ENCODE data around the gene CDH26.

Gene CDH26

DNA sequence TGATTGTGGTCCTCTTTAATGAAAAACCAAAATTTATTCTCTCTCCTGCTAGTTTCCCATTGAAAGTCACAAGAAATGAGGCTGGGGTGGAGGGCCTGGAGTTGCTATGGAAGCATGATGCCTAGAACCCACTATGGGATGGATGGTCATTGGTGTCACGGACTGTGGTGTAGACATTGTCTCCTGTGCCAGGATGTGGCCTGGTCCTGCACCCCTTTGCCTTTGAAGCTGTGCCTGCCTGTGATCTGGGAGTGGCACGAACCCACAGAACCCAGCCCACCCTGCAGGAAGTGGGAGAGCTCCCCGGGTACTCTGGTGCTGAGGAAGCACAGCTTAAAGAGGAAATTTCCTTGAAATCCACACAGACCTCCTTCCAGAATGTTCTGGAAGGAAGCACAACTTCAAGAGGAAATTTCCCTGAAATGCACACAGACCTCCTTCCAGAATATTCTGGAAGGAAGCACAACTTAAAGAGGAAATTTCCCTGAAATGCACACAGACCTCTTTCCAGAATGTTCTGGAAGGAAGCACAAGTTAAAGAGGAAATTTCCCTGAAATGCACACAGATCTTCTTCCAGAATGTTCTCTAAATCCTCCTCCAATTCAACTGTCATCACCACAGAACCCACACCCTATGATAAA, 105.6 kb downstream of the CDH26 start:
- DNase-seq (ENCODE audit: low read depth) = no peak

Measured in stimulated activated CD8-positive, alpha-beta memory T cell treated with anti-CD3 and anti-CD28 coated beads, Interleukin-12 subunit alpha, Interleukin-12 subunit beta, amount 100 ng/mL, for 1 hour (primary cell).